Ramos (cell line): ENCODE data around the gene SAXO2.
"Not testable (repeated sequence)": the region's sequence is repeated elsewhere in the genome, so short reads cannot be mapped to it uniquely, and the experiment has no call there.

Experiments
- in situ Hi-C: fragments of 300-500 bp; cut with MboI; formaldehyde crosslinking; loops from one replicate; pipeline ENCODE4 v1.14.3; 2022; ENCODE audit warnings: low sequenced_read_pairs; ENCODE audit not compliant: unreplicated experiment

Gene SAXO2

GRCh38 chr15:82313446-82313845 lies 50.8 kb downstream of the SAXO2 start:
- in situ Hi-C loops, result no loop called here

GRCh38 chr15:82313951-82314768 lies 51.5 kb downstream of the SAXO2 start:
- in situ Hi-C loops, result not testable (repeated sequence)

GRCh38 chr15:82314769-82315518 lies 52.3 kb downstream of the SAXO2 start:
- in situ Hi-C loops, result no loop called here

GRCh38 chr15:82315519-82316246 lies 53.1 kb downstream of the SAXO2 start:
- in situ Hi-C loops, result no loop called here

- in situ Hi-C loops, result not testable (repeated sequence)
Measured at GRCh38 chr15:82316247-82317090, 53.9 kb downstream of the SAXO2 start.

GRCh38 chr15:82317091-82317489 lies 54.5 kb downstream of the SAXO2 start:
- in situ Hi-C loops, result no loop called here

GRCh38 chr15:82317516-82317915 lies 54.9 kb downstream of the SAXO2 start:
- in situ Hi-C loops, result not testable (repeated sequence)

- in situ Hi-C loops, result not testable (repeated sequence)
Measured at GRCh38 chr15:82318281-82318680, 55.7 kb downstream of the SAXO2 start.

- in situ Hi-C loops, result not testable (repeated sequence)
Measured at GRCh38 chr15:82319522-82320278, 57.1 kb downstream of the SAXO2 start.

GRCh38 chr15:82320861-82321260 lies 58.2 kb downstream of the SAXO2 start:
- in situ Hi-C loops, result not testable (repeated sequence)

- in situ Hi-C loops, result not testable (repeated sequence)
Measured at GRCh38 chr15:82322488-82322887, 59.9 kb downstream of the SAXO2 start.

- in situ Hi-C loops, result not testable (repeated sequence)
Measured at GRCh38 chr15:82324831-82325230, 62.2 kb downstream of the SAXO2 start.

- in situ Hi-C loops, result not testable (repeated sequence)
Measured at GRCh38 chr15:82325646-82326045, 63.0 kb downstream of the SAXO2 start.

GRCh38 chr15:82326896-82327295 lies 64.3 kb downstream of the SAXO2 start:
- in situ Hi-C loops, result not testable (repeated sequence)

- in situ Hi-C loops, result not testable (repeated sequence)
Measured at GRCh38 chr15:82327372-82327771, 64.8 kb downstream of the SAXO2 start.

- in situ Hi-C loops, result not testable (repeated sequence)
Measured at GRCh38 chr15:82329039-82329438, 66.4 kb downstream of the SAXO2 start.

- in situ Hi-C loops, result not testable (repeated sequence)
Measured at GRCh38 chr15:82330921-82331320, 68.3 kb downstream of the SAXO2 start.

- in situ Hi-C loops, result not testable (repeated sequence)
Measured at GRCh38 chr15:82331576-82332304, 69.1 kb downstream of the SAXO2 start.
